IgD-negative memory B cell (primary cell): Measurements from ENCODE around the gene KSR1. TPM values are rescaled to one million over a fixed set of nuclear protein-coding genes. Genes with fewer than 3 reads are reported as not detected.
"Not testable (repeated sequence)": the region's sequence is repeated elsewhere in the genome, so short reads cannot be mapped to it uniquely, and the experiment has no call there.

Experiments
- H3K27ac Mint-ChIP-seq, 3 donors: one replicate each; pipeline ENCODE4 v1.8.0; 2020 to 2022; ENCODE audit warnings: mild to moderate bottlenecking in 3 of 3, mixed read lengths in 3 of 3, moderate library complexity in 1 of 3
- H3K27me3 Mint-ChIP-seq: one replicate; pipeline ENCODE4 v1.8.0; 2021; ENCODE audit warnings: mixed read lengths
- H3K36me3 Mint-ChIP-seq: one replicate; pipeline ENCODE4 v1.8.0; 2020; ENCODE audit warnings: mild to moderate bottlenecking, mixed read lengths
- H3K4me1 Mint-ChIP-seq, 3 donors: one replicate each; pipeline ENCODE4 v1.8.0; 2020 to 2022; ENCODE audit warnings: mixed read lengths in 3 of 3, mild to moderate bottlenecking in 1 of 3
- H3K4me3 Mint-ChIP-seq, 4 donors: one replicate each; pipeline ENCODE4 v1.8.0; 2020 to 2022; ENCODE audit warnings: mild to moderate bottlenecking in 4 of 4, mixed read lengths in 4 of 4, moderate library complexity in 3 of 4
- H3K9me3 Mint-ChIP-seq, 3 donors: one replicate each; pipeline ENCODE4 v1.8.0; 2020 to 2021; ENCODE audit warnings: mixed read lengths in 3 of 3, mild to moderate bottlenecking in 1 of 3
- polyA plus RNA-seq: library from polyadenylated mRNA; unstranded; fragments of 300-500 nt; fragmentation: Illumina TruSeq; gene quantifications from one replicate; pipeline ENCODE4 v1.2.3, GENCODE V29; 2021

The KSR1 gene
- polyA plus RNA-seq, 1 donor from 2014 or later = 2.1 TPM

GRCh38 chr17:27496005-27496404 is 39.8 kb downstream of the KSR1 start:
- peaks cover 12% of the 10 kb centered on the region for H3K36me3 Mint-ChIP-seq
- peak overlapping the region in 2 of 3 donors; percentile 10 to 87 for H3K27ac Mint-ChIP-seq
- H3K4me1 Mint-ChIP-seq = peaks cover 20 to 35% (median 27%) of the 10 kb centered on the region in 3 donors
- peak overlapping the region in 2 of 4 donors; percentile 30 to 71 for H3K4me3 Mint-ChIP-seq
- peaks cover 0 to 9% (median 7%) of the 10 kb centered on the region in 3 donors for H3K9me3 Mint-ChIP-seq
- H3K27me3 Mint-ChIP-seq = no peaks in the 10 kb centered on the region

GRCh38 chr17:27496437-27496943 is 40.2 kb downstream of the KSR1 start:
- Mint-ChIP-seq H3K9me3 (peaks cover 0 to 10% (median 7%) of the 10 kb centered on the region in 3 donors), H3K4me3 (peak overlapping the region in 2 of 4 donors; percentile 30 to 77), H3K27me3 (no peaks in the 10 kb centered on the region), H3K27ac (peak overlapping the region; percentile 10 to 89 (median 47)), H3K36me3 (peaks cover 12% of the 10 kb centered on the region), H3K4me1 (peaks cover 20 to 35% (median 27%) of the 10 kb centered on the region in 3 donors)

GRCh38 chr17:27496971-27497370 is 40.7 kb downstream of the KSR1 start:
- H3K4me1 Mint-ChIP-seq = peaks cover 17 to 35% (median 27%) of the 10 kb centered on the region in 3 donors
- peaks cover 12% of the 10 kb centered on the region for H3K36me3 Mint-ChIP-seq
- H3K27me3 Mint-ChIP-seq = no peaks in the 10 kb centered on the region
- H3K9me3 Mint-ChIP-seq = peaks cover 0 to 15% (median 11%) of the 10 kb centered on the region in 3 donors
- peak overlapping the region in 2 of 4 donors; percentile 30 to 77 for H3K4me3 Mint-ChIP-seq
- peak overlapping the region in 2 of 3 donors; percentile 47 to 69 for H3K27ac Mint-ChIP-seq

- H3K4me3 Mint-ChIP-seq = no peak overlapping the region
- peaks cover 0 to 15% (median 11%) of the 10 kb centered on the region in 3 donors for H3K9me3 Mint-ChIP-seq
- peaks cover 12% of the 10 kb centered on the region for H3K36me3 Mint-ChIP-seq
- no peaks in the 10 kb centered on the region for H3K27me3 Mint-ChIP-seq
- H3K27ac Mint-ChIP-seq = no peak overlapping the region
- peaks cover 15 to 33% (median 27%) of the 10 kb centered on the region in 3 donors for H3K4me1 Mint-ChIP-seq
Measured at GRCh38 chr17:27497696-27498095, 41.4 kb downstream of the KSR1 start.

GRCh38 chr17:27498615-27499309 is 42.5 kb downstream of the KSR1 start:
- Mint-ChIP-seq H3K27ac (peak overlapping the region in 2 of 3 donors; percentile 42 to 46), H3K27me3 (no peaks in the 10 kb centered on the region), H3K36me3 (peaks cover 12% of the 10 kb centered on the region), H3K4me1 (peaks cover 17 to 41% (median 33%) of the 10 kb centered on the region in 3 donors), H3K9me3 (peaks cover 0 to 15% (median 11%) of the 10 kb centered on the region in 3 donors), H3K4me3 (peak overlapping the region in 1 of 4 donors; percentile 39)

GRCh38 chr17:27499451-27500265 is 43.4 kb downstream of the KSR1 start:
- peaks cover 12% of the 10 kb centered on the region for H3K36me3 Mint-ChIP-seq
- H3K27ac Mint-ChIP-seq = no peak overlapping the region
- no peak overlapping the region for H3K4me3 Mint-ChIP-seq
- no peaks in the 10 kb centered on the region for H3K27me3 Mint-ChIP-seq
- peaks cover 17 to 44% (median 32%) of the 10 kb centered on the region in 3 donors for H3K4me1 Mint-ChIP-seq
- peaks cover 0 to 15% (median 11%) of the 10 kb centered on the region in 3 donors for H3K9me3 Mint-ChIP-seq

- H3K36me3 Mint-ChIP-seq = peaks cover 12% of the 10 kb centered on the region
Measured at GRCh38 chr17:27501338-27501737, 45.1 kb downstream of the KSR1 start.

GRCh38 chr17:27502526-27503324 is 46.5 kb downstream of the KSR1 start:
- H3K9me3 Mint-ChIP-seq = peaks cover 0 to 15% (median 11%) of the 10 kb centered on the region in 3 donors
- no peak overlapping the region for H3K4me3 Mint-ChIP-seq
- H3K27ac Mint-ChIP-seq = peak overlapping the region in 2 of 3 donors; percentile 29 to 83
- H3K36me3 Mint-ChIP-seq = peaks cover 12% of the 10 kb centered on the region
- peaks cover 19 to 41% (median 36%) of the 10 kb centered on the region in 3 donors for H3K4me1 Mint-ChIP-seq
- H3K27me3 Mint-ChIP-seq = no peaks in the 10 kb centered on the region

More at GRCh38 chr17:27501338-27501737, 45.1 kb downstream of the KSR1 start:
- Mint-ChIP-seq H3K4me1 (peaks cover 12 to 46% (median 33%) of the 10 kb centered on the region in 3 donors), H3K9me3 (peaks cover 0 to 15% (median 11%) of the 10 kb centered on the region in 3 donors), H3K4me3 (peak overlapping the region in 1 of 4 donors; percentile 9)
- not testable (repeated sequence) for H3K27ac Mint-ChIP-seq, H3K27me3 Mint-ChIP-seq

DNA sequence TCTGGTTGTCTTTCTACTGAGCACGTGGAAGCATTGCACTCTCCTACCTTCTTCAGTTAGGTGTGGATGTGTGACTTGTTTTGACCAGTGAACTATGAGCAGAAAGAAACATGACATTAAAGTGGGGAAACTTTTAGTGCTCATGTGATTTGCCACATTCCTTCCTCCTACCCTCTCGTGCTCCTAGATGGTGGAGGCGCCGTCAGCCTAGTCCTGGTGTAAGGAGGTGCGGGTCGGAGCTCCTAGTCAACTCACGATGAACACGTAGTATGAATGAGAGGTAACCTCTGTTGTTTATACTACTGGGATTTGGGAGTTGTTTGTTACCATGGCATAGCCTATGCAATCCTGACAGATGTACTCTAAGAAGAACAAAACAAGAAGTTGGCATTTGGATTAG is 47.4 kb downstream of the KSR1 start:
- Mint-ChIP-seq H3K27ac (peak overlapping the region in 2 of 3 donors; percentile 29 to 88), H3K4me3 (peak overlapping the region in 1 of 4 donors; percentile 3), H3K36me3 (peaks cover 12% of the 10 kb centered on the region), H3K27me3 (no peaks in the 10 kb centered on the region), H3K9me3 (peaks cover 0 to 15% (median 11%) of the 10 kb centered on the region in 3 donors), H3K4me1 (peaks cover 24 to 44% (median 36%) of the 10 kb centered on the region in 3 donors)

DNA sequence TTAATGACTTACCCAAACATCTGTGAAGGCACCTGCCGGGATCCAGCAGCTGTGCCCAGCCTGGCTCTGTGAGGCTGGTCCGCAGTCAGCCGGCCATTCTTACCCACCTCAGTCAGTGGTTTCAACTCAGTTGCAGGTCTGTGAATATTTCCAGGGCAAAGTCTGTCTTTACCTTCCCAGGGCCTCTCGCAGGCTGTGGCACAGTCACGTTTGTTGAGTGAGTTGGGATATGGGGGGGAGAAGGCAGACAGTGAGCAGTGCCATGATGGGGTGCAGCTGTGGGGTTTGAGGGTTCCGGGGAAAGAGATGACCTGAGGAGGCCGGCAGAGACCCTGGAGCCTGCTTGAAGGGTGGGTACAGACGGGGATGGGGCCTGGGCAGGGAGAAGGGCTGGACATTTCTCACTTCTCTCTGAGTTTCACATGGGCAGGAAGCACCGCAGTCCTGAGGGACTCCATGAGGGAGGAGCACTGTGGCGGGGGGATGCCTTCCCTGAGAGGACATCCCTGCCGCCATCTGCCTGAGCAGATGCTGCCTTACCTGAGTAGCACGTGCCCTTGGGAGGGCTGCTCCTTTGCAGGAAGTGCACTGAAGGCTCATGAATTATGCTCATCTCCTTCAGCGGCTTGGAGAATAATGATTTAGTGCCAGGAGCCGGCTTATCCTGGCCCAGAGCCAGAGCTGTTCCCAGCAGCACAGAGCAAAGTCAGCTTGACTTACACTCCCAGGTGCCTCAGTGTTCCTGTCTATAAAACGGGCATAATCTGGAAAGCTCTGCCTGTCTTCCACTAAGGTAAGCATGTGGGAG is 48.1 kb downstream of the KSR1 start:
- peaks cover 24 to 44% (median 36%) of the 10 kb centered on the region in 3 donors for H3K4me1 Mint-ChIP-seq

GRCh38 chr17:27506348-27507218 is 50.3 kb downstream of the KSR1 start:
- Mint-ChIP-seq H3K4me3 (peak overlapping the region; percentile 21 to 83 (median 74)), H3K9me3 (peaks cover 0 to 4% (median 4%) of the 10 kb centered on the region in 3 donors), H3K4me1 (peaks cover 24 to 44% (median 36%) of the 10 kb centered on the region in 3 donors), H3K27me3 (no peaks in the 10 kb centered on the region), H3K27ac (peak overlapping the region; percentile 81 to 91 (median 84)), H3K36me3 (no peaks in the 10 kb centered on the region)

More for the DNA sequence above, 48.1 kb downstream of the KSR1 start:
- Mint-ChIP-seq H3K9me3 (peaks cover 0 to 15% (median 11%) of the 10 kb centered on the region in 3 donors), H3K27ac (peak overlapping the region in 2 of 3 donors; percentile 66 to 91), H3K27me3 (no peaks in the 10 kb centered on the region), H3K36me3 (peaks cover 11% of the 10 kb centered on the region), H3K4me3 (peak overlapping the region in 2 of 4 donors; percentile 3 to 74)

- no peak overlapping the region for H3K27ac Mint-ChIP-seq
- no peaks in the 10 kb centered on the region for H3K9me3 Mint-ChIP-seq
- H3K4me1 Mint-ChIP-seq = peaks cover 8 to 17% (median 15%) of the 10 kb centered on the region in 3 donors
- H3K36me3 Mint-ChIP-seq = peaks cover 1% of the 10 kb centered on the region
- H3K27me3 Mint-ChIP-seq = no peaks in the 10 kb centered on the region
- H3K4me3 Mint-ChIP-seq = no peak overlapping the region
Measured at GRCh38 chr17:27511168-27511883, 55.1 kb downstream of the KSR1 start.
